HG02870 (cell line): ENCODE data around the gene SIK3.
"Not testable (repeated sequence)": the region's sequence is repeated elsewhere in the genome, so short reads cannot be mapped to it uniquely, and the experiment has no call there.

ENCODE experiments used
- ATAC-seq: cut with Tn5 transposase; IDR thresholded peaks from one replicate; pipeline ENCODE4 v1.9.1; 2021; ENCODE audit warnings: mild to moderate bottlenecking, moderate library complexity; ENCODE audit not compliant: unreplicated experiment

Gene SIK3

DNA sequence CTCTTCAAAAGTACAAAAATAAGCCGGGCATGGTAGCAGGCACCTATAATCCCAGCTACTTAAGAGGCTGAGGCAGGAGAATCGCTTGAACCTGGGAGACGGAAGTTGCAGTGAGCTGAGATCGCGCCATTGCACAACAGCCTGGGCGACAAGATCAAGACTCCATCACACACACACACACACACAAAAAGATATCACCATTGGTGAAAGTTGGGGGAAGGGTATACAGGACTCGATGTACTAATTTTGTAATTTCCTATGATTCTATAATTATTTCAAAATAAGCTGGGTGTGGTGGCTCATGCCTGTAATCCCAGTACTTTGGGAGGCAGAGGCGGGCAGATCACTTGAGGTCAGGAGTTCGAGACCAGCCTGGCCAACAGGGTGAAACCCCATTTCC, 48.1 kb downstream of the SIK3 start:
- not testable (repeated sequence) for ATAC-seq

DNA sequence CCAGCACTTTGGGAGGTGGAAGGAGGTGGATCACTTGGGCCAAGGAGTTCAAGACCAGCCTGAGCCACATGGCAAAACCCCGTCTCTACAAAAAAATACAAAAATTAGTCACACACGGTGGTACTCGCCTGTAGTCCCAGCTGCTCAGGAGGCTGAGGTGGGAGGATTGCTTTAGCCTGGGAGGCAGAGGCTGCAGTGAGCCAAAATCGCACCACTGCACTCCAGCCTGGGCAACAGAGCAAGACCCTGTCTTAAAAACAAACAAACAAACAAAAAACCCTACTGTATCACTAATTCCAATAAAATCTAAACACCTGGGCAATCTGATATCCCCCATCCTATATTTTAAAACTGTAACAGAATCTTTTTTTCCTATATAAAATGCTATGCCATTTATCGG, 51.6 kb downstream of the SIK3 start:
- ATAC-seq = not testable (repeated sequence)

DNA sequence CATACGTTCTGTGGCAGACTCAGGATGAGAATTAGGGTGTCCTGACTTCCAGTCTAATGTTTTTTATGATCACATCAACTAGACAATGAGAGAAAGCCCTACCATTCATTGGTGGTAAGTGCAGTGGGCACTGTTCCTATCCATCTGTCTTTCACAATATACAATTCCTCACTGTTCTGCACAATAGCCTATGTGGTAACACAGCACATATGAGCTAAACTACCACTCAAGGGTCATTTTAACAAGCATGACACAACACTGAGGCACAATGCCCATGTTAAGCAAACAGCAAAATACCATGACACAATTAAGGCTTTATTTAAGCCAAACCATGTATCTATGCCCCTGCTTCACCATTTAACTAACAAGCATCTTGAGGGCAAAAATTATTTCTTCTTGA, 52.3 kb downstream of the SIK3 start:
- no peak for ATAC-seq

DNA sequence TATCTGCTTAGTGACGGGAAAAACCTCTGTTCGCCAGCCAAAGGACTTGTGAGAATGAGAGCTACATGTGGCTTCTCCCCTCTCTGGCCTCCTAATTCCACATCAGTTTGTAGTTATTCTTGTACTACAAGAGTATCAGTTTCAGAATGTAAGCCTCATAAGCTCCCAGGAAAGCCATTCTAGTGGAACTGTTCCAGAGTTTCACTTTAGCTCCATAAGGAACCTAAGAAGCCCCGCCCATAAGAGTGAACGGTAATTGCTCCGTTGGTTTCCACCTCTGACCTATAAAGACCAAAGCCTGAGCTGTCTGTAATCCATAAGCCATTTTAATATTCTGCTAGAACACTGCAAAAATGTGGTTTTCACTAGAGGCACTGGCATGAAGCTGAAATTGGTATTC, 53.0 kb downstream of the SIK3 start:
- no peak for ATAC-seq

DNA sequence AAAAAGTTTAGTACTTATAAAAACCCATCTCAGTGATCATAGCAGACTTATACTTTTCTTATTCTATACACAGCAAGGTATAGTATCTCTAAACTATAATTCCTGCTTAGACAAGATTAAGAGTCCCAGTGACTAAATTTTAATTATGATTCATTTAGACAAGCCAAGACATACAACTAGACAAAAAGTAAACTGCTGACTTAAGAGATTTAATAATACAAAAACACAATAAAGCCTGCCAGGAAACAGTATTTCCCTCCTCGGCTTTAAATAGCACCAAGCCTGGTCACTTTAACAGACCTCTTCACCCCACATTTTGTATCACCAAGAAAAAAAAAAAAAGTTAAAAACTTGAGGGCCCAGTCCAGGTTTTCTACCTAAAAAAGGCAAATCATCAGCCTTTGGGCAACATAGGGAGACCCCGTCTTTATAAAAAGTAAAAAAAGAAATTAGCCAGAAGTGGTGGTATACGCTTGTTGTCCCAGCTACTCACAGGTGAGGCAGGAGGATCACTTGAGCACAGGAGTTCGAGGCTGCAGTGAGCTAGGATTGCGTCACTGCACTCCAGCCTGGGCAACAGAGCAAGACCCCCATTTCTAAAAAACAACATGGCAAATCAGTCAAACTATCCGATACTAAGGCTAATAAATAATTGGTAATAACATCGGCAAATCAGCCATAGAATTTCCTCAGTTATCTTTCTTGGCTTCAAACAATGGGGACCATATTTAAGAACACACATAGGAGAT, 53.8 kb downstream of the SIK3 start:
- ATAC-seq = no peak

DNA sequence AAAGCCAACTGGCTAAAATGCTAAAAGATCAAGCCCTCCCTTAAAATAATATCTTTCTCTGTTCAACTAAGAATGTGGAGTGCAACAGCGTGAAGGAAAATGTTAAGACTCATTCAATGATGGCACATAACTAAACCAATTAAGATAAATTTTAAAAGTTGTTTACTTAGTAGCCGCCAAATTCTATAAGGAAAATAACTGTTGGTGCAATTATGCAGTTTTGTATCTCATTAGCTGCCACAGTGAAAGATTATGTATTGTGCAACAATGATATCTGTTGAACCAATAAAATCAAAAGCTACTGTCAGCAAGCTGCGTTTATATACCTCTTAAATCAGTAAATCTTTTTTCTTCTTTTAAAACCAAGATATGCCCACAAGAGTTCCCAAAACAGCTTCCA, 55.5 kb downstream of the SIK3 start:
- no peak for ATAC-seq

DNA sequence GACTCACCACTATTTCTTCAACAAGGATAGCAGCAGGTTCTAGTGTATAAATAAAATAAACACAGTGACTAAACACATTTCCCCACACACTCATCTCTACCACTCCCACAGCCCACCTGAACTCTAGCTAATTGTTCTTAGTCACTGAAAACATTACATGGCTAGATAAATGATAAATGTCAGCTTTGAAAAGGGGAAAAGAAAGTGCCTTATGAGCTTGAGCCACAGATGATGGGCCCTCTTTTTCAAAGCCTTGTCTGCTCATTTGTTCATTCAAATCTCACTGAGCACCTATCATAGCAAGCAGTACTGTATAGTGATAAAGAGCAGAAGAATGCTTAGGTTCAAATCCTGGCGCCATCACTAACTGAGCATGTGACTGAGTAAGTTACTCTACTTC, 58.3 kb downstream of the SIK3 start:
- peak; percentile 48 for ATAC-seq

DNA sequence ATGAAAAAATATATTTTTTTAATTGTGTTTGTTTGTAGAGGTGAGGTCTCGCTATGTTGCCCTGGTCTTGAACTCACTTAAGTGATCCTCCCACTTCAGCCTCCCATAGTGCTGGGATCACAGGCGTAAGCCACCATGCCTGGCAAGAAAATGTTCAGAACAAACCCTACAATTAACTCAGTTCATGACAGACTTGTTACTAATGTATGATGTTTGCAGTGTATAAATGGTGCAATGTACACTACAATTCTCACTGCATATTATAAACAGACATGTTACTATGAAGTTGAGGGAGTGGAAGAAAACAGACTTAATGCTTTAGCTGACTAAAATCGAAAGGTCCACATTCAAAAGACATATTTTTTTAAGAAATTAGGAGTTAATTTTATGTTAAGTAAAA, 59.0 kb downstream of the SIK3 start:
- ATAC-seq = no peak

DNA sequence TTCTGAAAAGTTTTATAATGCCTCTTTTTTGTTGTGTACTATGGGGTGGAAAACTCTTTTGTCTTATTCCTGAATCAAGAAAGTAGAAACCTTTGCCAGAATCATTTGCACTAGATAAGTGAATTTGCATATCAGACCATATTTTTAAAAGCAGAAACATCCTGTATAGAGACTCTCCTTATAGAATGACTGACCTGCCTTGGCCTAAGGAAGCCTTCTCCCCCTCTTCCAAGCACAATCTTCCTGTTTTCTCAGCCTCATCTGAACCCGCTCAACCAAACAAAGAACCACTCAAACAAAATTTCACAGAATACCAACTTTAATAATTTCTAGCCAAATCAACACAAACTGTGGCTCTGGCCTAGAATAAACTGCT, 60.3 kb downstream of the SIK3 start:
- no peak for ATAC-seq

DNA sequence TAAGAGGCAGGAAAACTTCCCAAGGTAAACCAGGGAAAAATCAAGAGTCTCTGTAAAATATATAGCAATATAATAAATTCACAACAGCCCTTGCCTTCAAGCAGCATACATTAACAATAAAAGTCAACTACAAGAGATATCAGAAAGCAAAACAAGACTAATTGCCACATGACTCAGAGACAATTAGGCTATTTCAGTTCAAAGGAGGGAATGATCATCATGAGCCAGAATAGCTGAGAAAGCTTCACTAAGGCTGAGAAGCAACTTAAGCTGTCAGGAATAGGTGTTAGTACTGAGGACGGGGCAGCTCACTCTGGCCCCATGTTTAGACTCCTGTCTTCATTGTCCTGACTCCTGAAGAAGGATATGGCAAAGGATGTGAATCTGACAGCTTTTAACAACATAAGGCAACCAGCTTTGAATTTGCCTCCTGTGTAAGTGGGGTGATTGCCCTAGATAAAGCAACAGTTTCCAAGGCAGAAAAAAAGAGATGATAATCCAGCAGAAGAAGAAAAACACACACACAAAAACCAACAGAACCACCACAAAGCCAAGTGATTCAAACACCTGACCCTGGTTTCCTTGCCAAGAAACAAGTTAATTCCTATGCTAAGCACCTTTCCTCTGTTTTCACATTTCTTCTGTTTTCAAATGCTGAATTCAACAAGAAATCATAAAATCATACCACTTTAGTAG, 60.8 kb downstream of the SIK3 start:
- no peak for ATAC-seq

DNA sequence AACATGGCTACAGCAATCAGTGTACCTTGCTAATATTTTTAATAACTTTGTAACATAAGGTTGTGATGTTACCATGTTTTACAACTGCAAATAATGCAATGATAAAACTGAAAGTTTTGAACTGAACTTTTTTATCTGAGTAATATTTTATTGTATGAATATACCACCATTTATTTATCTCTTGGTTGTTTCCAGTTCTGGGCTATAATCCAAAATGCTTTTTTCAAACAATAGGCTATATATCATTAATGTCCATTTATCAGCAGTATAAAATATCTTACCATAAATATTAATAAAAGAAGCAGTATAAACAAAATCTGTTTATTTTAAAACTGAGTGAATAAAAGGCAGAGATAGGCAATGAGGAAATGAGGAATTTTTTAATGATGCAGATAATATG, 63.3 kb downstream of the SIK3 start:
- no peak for ATAC-seq

DNA sequence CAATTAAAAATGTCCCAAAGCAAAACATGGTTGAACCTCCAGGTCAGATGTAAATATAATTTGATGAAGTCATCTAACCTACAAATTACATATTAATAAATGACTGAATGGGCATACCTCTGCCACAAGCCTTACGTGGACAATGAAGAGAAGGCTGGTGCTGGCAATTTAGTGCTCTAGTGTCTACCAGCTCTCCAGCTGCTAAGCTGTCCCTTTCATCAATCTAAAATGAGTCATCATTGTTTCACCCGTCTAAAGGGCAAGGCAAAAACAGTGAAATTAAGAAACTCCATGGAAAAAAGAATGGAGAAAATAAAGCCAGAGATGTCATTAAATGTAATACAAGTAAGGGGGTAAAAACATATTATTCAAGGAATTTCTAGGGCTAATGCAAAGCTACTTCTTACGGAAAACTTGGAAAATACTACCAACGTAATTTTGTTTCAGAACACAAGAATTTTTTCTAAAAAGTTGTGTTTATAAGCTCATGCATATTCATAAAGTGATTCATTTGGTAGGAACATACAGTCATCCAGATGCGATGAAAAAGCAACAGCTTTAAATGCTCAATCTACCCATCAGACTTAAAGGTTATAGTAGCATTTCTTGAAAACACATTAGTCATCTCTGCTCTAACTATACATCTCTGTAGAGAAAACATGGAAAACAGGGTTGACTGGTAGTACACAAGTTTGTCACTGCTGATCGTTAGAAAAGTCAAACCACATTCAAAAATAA, 71.5 kb downstream of the SIK3 start:
- ATAC-seq = no peak

DNA sequence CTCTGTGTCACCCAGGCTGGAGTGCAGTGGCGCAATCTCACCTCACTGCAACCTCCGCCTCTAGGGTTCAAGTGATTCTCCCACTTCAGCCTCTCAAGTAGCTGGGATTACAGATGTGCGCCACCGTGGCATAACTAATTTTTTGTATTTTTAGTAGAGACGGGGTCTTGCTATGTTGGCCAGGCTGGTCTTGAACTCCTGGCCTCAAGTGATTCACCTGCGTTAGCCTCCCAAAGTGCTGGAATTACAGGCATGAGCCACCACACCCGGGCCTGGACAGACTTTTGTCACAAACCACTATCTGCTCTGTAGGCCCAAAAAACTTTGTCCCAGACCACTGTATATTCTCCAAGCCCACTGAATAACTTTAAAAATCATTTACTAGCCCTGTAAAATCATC, 74.5 kb downstream of the SIK3 start:
- ATAC-seq = not testable (repeated sequence)

DNA sequence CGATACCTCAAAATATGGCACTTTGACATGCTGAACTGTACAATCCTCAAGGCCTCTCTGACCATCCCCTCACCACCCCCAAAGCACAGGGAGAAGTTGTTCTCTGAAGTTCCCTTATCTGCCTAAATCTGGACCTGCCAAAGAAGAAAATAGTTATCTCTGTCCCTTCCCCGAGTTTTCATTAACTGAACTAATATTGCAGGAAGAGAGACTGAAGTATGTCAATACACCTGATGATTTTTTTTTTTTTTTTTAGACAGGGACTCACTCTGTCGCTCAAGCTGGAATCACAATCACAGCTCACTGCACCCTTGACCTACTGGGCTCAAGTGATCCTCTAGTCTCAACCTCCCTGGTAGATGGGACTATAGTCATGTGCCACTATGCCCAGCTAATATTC, 75.0 kb downstream of the SIK3 start:
- no peak for ATAC-seq

DNA sequence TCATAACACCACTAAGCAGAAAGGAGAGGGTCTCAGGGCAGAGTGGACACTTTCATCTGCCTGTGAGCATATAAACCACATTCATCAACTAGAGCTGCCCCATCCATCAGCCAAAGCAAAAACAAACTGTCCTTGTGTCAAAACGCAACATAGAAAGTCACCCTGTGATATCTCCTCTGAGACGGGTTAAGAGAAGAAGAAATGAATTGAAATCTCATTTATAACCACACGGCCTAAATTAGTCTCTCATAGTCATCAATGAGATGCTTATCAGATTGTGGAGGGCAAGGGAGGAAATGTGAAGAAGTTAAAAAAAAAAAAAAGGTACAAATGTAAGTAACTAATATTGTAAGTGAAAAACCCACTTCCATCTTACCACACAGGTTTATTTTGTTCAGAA, 75.7 kb downstream of the SIK3 start:
- no peak for ATAC-seq

DNA sequence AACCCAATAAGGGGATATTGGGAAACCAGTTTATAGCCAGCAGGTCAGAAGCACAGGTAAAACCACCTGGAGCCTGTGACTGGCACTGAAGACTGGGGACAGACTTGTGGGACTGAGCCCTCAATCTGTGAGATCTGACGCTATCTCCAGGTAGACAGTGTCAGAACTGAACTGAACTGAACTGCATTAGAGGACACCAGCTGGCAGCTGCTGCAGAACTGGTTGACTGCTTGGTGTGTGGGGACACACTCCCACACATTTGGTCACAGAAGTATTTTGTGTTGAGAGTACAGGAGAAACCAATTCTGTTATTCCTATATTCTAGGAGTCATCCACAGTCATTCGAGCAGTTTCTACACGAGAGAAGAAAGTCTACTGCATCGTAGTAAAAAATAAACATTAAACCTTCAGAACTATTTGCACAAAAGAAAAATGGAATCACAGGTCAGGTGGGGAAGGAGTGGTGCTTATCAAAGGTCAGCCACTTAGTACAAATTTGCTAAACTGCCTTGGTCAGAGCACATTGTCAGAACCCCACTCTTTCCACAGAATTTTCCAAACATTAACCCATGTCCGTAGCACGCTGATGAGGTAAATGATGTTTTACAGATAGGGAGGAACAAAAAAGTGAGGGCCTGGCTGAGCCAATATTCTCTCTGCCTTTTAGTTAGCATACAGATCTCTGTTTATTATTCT, 77.2 kb downstream of the SIK3 start:
- ATAC-seq = no peak

DNA sequence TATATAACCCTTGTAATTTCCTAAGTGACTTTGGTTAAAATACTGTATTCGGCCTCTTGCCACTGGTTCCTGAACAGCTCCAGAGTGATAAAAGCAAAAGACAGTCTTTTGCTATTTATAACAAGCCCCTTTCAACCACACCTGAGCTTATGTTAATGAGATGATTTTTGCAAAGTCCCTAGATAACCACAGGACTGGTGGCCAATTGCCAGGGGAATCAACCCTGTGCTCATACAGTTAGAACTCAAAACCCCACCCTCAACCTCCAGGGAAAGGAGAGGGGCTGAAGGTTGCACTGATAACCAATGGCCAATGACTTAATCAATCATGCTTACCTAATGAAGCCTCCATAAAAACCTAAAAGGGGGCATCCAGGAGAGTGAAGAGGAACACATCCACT, 77.9 kb downstream of the SIK3 start:
- ATAC-seq = peak; percentile 48

DNA sequence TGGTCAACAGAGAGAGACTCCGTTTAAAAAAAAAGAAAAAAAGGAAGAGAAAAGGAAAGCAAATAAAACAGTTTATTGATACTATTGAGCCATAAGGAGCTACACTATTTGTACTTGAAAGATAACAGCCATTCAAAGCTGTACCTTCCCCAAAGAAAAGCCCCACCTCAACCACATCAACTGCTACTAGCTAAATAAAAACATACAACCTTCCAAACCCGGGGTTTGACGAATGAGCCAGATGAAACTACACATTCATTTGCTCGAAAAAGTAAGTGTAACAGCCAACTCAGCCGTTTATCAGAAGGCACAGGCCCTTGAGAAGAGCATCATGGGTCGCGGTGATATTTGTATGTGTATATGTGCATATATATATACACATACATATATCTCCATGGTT, 78.4 kb downstream of the SIK3 start:
- peak; percentile 8 for ATAC-seq

DNA sequence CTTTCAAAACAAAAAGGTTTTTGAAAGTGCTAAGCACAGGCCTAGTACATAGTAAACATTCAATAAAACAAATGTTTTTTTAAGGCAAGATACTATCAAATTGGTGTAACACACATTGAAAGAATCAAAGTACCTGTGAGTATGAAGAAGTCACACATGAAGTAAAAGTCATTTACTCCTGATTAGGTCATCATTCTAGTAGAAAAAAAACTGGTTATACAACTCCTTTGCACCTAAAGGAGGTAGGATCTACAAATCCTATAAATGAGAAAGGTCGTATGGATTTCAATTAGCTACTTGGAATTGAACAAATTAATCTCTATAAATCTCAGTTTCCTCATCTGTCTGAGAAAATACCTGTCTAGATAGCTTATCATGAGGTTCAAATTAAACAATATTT, 80.8 kb downstream of the SIK3 start:
- no peak for ATAC-seq

DNA sequence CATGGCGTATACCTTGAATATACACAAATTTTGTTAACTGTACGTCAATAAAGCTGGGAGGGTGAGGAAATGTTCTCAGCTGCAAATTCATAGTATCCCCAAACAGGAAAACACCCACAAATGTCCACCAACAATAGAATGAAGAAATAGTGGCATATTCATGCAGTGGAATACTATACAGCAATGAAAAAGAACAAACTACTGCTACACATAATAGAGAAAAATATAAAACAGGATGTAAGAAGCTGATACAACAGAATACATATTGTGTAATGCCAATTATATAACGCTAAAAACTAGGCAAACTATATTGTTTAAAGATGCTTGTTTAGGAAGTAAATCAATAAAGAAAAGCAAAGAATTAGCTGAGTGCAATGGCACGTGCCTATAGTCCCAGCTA, 81.5 kb downstream of the SIK3 start:
- no peak for ATAC-seq

DNA sequence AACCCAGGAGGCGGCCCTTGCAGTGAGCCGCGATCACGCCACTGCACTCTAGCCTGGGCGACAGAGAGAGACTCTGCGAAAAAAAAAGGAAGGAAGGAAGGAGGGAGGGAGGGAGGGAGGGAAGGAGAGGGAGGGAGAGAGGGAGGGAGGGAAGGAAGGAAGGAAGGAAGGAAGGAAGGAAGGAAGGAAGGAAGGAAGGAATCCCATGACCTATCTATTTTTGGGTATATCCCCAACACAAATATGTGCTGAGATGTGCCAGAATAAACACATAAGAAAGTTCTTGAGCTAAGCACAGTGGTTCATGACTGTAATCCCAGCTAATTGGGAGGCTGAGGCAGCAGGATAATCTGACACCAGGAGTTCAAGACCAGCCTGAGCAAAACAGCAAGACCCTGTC, 82.0 kb downstream of the SIK3 start:
- ATAC-seq = no peak

DNA sequence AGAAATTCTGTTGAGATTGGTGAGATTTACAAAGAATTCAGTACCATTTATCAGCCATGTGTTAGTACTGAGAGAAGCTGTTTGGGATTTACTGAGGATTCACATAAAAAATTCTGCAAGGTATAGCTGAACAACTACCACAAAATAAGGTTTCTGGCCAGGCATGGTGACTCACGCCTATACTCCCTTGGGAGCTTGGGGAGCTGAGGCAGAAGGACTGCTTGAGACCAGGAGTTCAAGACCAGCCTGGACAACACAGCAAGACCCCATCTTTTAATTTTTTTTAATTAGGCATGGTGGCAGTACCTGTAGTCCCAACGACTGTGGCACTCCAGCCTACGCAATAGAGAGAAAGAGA, 86.7 kb downstream of the SIK3 start:
- no peak for ATAC-seq
